Measurements from ENCODE around the gene DPM3.

The DPM3 gene

DNA sequence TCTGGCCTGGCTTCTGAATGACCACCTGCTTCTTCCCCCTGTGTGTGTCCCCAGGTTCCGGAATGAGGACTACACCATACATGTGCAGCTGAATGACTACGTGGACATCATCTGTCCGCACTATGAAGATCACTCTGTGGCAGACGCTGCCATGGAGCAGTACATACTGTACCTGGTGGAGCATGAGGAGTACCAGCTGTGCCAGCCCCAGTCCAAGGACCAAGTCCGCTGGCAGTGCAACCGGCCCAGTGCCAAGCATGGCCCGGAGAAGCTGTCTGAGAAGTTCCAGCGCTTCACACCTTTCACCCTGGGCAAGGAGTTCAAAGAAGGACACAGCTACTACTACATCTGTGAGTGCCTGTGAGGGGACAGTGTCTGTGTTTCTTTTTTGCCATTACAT is 9.0 kb downstream of the DPM3 start:
- TF ChIP-seq POLR2AphosphoS5 (IDR thresholded peaks at IDR 0.05; ENCODE audit: low read depth) (no peak), SPI1 (IDR thresholded peaks at IDR 0.05; ENCODE audit: borderline replicate concordance, low read depth) (no peak), GABPA (IDR thresholded peaks at IDR 0.05; ENCODE audit: low read depth) (no peak), REST (IDR thresholded peaks at IDR 0.05; ENCODE audit: insufficient replicate concordance, low read depth) (no peak)
- TF ChIP-seq, protein P1, sequence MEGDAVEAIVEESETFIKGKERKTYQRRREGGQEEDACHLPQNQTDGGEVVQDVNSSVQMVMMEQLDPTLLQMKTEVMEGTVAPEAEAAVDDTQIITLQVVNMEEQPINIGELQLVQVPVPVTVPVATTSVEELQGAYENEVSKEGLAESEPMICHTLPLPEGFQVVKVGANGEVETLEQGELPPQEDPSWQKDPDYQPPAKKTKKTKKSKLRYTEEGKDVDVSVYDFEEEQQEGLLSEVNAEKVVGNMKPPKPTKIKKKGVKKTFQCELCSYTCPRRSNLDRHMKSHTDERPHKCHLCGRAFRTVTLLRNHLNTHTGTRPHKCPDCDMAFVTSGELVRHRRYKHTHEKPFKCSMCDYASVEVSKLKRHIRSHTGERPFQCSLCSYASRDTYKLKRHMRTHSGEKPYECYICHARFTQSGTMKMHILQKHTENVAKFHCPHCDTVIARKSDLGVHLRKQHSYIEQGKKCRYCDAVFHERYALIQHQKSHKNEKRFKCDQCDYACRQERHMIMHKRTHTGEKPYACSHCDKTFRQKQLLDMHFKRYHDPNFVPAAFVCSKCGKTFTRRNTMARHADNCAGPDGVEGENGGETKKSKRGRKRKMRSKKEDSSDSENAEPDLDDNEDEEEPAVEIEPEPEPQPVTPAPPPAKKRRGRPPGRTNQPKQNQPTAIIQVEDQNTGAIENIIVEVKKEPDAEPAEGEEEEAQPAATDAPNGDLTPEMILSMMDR (IDR thresholded peaks at IDR 0.05; ENCODE audit: insufficient read depth, low read length), result no peak
- DNase-seq (ENCODE audit: low read depth in 1 of 2, low spot score in 1 of 2), result no peak
- H3K4me3 ChIP-seq (replicated peaks; ENCODE audit: insufficient read depth, low read length), result no peak overlapping the region
- no peak overlapping the region for H3K27ac ChIP-seq (replicated peaks)
- peaks cover 21% of the 10 kb centered on the region for H3K27me3 ChIP-seq (ENCODE audit: insufficient read depth, poor library complexity, severe bottlenecking)

GRCh38 chr1:155130272-155131006 is 9.9 kb downstream of the DPM3 start:
- no peak for DNase-seq (ENCODE audit: low read depth in 1 of 2, low spot score in 1 of 2)
- H3K4me3 ChIP-seq (replicated peaks; ENCODE audit: insufficient read depth, low read length), result no peak overlapping the region
- H3K27ac ChIP-seq (replicated peaks), result no peak overlapping the region
- H3K27me3 ChIP-seq (ENCODE audit: insufficient read depth, poor library complexity, severe bottlenecking), result peaks cover 27% of the 10 kb centered on the region
- TF ChIP-seq REST (IDR thresholded peaks at IDR 0.05; ENCODE audit: insufficient replicate concordance, low read depth) (no peak), POLR2AphosphoS5 (IDR thresholded peaks at IDR 0.05; ENCODE audit: low read depth) (no peak), SPI1 (IDR thresholded peaks at IDR 0.05; ENCODE audit: borderline replicate concordance, low read depth) (no peak), GABPA (IDR thresholded peaks at IDR 0.05; ENCODE audit: low read depth) (no peak)
- TF ChIP-seq, protein P1 (IDR thresholded peaks at IDR 0.05; ENCODE audit: insufficient read depth, low read length), result no peak

DNA sequence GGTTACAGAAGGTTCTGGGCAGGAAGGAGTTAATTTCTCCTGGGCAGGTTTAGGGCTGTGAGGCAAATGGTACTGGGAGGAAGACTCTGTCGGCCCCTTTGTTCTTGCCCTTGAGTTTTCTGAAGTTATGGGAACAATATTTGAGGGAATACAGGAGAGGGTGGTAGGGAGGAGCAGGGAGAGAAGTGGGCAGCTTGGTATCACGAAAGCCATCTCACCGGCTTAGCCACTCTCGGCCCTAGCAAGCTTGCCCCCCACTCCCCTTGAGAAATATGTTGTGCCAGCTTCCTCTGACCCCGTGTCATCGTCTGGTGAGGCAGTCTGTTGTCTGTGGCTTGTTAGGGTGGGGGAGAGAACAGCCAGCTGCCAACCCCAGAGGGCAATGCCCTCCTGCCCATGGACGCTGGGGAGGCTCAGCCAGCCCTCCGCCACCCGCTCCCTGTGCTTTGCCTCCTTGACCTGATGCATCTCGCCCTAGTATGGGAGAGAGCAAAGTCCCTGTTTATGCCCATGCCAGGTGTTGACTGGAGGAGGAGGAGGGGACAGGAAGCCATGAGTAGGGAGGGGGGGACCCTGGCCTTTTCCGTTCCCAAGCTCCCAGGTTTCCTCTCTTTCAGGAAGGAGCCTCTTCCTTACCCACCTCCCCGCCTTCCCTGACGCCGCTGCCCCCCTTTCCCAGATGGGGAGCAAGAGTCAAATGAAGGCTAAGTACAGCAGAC is 11.4 kb downstream of the DPM3 start:
- DNase-seq (ENCODE audit: low read depth in 1 of 2, low spot score in 1 of 2), result no peak
- H3K4me3 ChIP-seq (replicated peaks; ENCODE audit: insufficient read depth, low read length), result no peak overlapping the region
- H3K27ac ChIP-seq (replicated peaks), result no peak overlapping the region
- peaks cover 29% of the 10 kb centered on the region for H3K27me3 ChIP-seq (ENCODE audit: insufficient read depth, poor library complexity, severe bottlenecking)
- TF ChIP-seq GABPA (IDR thresholded peaks at IDR 0.05; ENCODE audit: low read depth) (no peak), SPI1 (IDR thresholded peaks at IDR 0.05; ENCODE audit: borderline replicate concordance, low read depth) (no peak), REST (IDR thresholded peaks at IDR 0.05; ENCODE audit: insufficient replicate concordance, low read depth) (no peak), POLR2AphosphoS5 (IDR thresholded peaks at IDR 0.05; ENCODE audit: low read depth) (no peak)
- TF ChIP-seq, protein P1 (IDR thresholded peaks at IDR 0.05; ENCODE audit: insufficient read depth, low read length), result no peak
